ENCODE data around the gene FOXP2. TPM values are rescaled to one million over a fixed set of nuclear protein-coding genes. Genes with fewer than 3 reads are reported as not detected.

Gene FOXP2
- total and polyA plus RNA-seq, 9 of the 15 experiments (the other 6 are each of a cell fraction or from before 2014, with no cell fraction given), result not detected

DNA sequence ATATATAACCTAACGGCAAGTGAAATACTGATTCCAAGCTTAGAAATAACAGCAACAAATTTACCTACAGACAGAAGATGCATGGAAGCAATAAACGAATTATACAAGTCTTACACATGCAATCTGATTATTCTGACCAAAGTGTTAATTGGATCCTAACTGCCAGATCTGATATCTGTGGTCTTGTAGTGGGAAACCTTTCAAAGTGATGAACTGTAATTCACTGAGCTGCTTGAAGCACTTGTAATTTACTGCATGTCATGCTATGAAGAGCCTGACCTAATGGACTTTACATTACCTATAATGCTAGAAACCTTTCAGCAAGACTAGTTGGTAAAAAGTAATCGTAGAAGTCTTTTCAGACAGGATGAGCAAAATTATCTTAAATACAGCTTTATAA is 205.6 kb downstream of the FOXP2 start:
- Histone ChIP-seq H3K9me1 (ENCODE audit: control insufficient read depth, insufficient read depth, low read length) (no peaks in the 10 kb centered on the region), H3K27ac (ENCODE audit: extremely low read depth, low read depth, low read length) (no peak overlapping the region), H4K20me1 (replicated peaks; ENCODE audit: control insufficient read depth, insufficient read depth, low read length) (no peaks in the 10 kb centered on the region), H3K27me3 (ENCODE audit: control insufficient read depth in 2 of 2, insufficient read depth in 2 of 2, low read length in 2 of 2) (no peaks in the 10 kb centered on the region), H3K36me3 (ENCODE audit: control insufficient read depth, insufficient read depth, low read length) (no peaks in the 10 kb centered on the region), H3K9ac (ENCODE audit: insufficient read depth in 1 of 2, low read depth in 2 of 2, low read length in 2 of 2) (no peak overlapping the region), H2AFZ (ENCODE audit: low read depth, low read length) (no peak overlapping the region), H3K4me2 (ENCODE audit: insufficient read depth, low read length) (no peak overlapping the region), H3K79me2 (ENCODE audit: control insufficient read depth, insufficient read depth, low read length) (no peaks in the 10 kb centered on the region), H3K4me3 (no peak overlapping the region), H3K4me1 (replicated peaks in 1 of 2; ENCODE audit: control insufficient read depth in 2 of 2, insufficient read depth in 2 of 2, low read length in 2 of 2) (no peaks in the 10 kb centered on the region), H3K9me3 (replicated peaks; ENCODE audit: control insufficient read depth, insufficient read depth, low read depth, low read length) (no peaks in the 10 kb centered on the region)
- WGBS (ENCODE audit: insufficient coverage, low coverage, missing lambda C conversion rate), result 2% methylated on average over 3 of the region's 3 CpGs
- FAIRE-seq (peak; percentile 65), DNase-seq (ENCODE audit: extremely low read depth in 1 of 4, low spot score in 3 of 4) (no peak), ATAC-seq (no peak)
- in situ Hi-C loops (cut with MboI) (no loop called here), intact Hi-C loops (cut with micrococcal nuclease) (no loop called here)
- TF ChIP-seq ZNF77 (CRISPR knock-in tag; IDR thresholded peaks at IDR 0.05) (no peak), POLR2AphosphoS5 (IDR thresholded peaks at IDR 0.05; ENCODE audit: control insufficient read depth, insufficient read depth, low read depth, low read length) (no peak), ZNF561 (CRISPR knock-in tag; conservative IDR thresholded peaks at IDR 0.05) (no peak), SAFB (IDR thresholded peaks at IDR 0.05; ENCODE audit: borderline replicate concordance, low read depth, low read length) (0 out of 2 replicates have a peak, but pooled peaks have one; percentile 10), SAP30 (IDR thresholded peaks at IDR 0.05; ENCODE audit: borderline replicate concordance, insufficient read depth, low read depth, low read length, poor library complexity, severe bottlenecking) (no peak)
- TF ChIP-seq, protein P1, sequence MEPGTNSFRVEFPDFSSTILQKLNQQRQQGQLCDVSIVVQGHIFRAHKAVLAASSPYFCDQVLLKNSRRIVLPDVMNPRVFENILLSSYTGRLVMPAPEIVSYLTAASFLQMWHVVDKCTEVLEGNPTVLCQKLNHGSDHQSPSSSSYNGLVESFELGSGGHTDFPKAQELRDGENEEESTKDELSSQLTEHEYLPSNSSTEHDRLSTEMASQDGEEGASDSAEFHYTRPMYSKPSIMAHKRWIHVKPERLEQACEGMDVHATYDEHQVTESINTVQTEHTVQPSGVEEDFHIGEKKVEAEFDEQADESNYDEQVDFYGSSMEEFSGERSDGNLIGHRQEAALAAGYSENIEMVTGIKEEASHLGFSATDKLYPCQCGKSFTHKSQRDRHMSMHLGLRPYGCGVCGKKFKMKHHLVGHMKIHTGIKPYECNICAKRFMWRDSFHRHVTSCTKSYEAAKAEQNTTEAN (CRISPR knock-in tag; IDR thresholded peaks at IDR 0.05), result no peak
- BruUV-seq (replicated peaks), result no TSS peak
- ChIA-PET CTCF (ENCODE audit: low intra/inter-chr PET ratio) (no interaction called here), POLR2A (no interaction called here)
